NCI-H146 treated with DMSO at 0.1 percent for 48 hours (cell line): ENCODE data around the gene PRKAB1.
"Not testable (repeated sequence)": the region's sequence is repeated elsewhere in the genome, so short reads cannot be mapped to it uniquely, and the experiment has no call there.

Experiments
- DNase-seq: peaks from one replicate; lab custom pipeline; 2025; ENCODE audit not compliant: unreplicated experiment; lab: John Stamatoyannopoulos, UW

The PRKAB1 gene

GRCh38 chr12:119683413-119683812 is 15.5 kb downstream of the PRKAB1 start:
- DNase-seq, result no peak

GRCh38 chr12:119683816-119684215 is 15.9 kb downstream of the PRKAB1 start:
- no peak for DNase-seq

- no peak for DNase-seq
Measured at GRCh38 chr12:119684711-119685369, 16.9 kb downstream of the PRKAB1 start.

GRCh38 chr12:119685375-119685774 is 17.4 kb downstream of the PRKAB1 start:
- DNase-seq, result no peak

- no peak for DNase-seq
Measured at GRCh38 chr12:119686355-119686754, 18.4 kb downstream of the PRKAB1 start.

GRCh38 chr12:119686776-119687175 is 18.8 kb downstream of the PRKAB1 start:
- DNase-seq, result no peak

- DNase-seq, result no peak
Measured at GRCh38 chr12:119687406-119687805, 19.5 kb downstream of the PRKAB1 start.

- DNase-seq, result no peak
Measured at GRCh38 chr12:119687879-119688278, 19.9 kb downstream of the PRKAB1 start.

- DNase-seq, result no peak
Measured at GRCh38 chr12:119689935-119690500, 22.1 kb downstream of the PRKAB1 start.

- no peak for DNase-seq
Measured at GRCh38 chr12:119691202-119691810, 23.4 kb downstream of the PRKAB1 start.

GRCh38 chr12:119692410-119692809 is 24.5 kb downstream of the PRKAB1 start:
- DNase-seq, result no peak

GRCh38 chr12:119692997-119693396 is 25.1 kb downstream of the PRKAB1 start:
- no peak for DNase-seq

GRCh38 chr12:119693511-119693910 is 25.6 kb downstream of the PRKAB1 start:
- DNase-seq, result no peak

- no peak for DNase-seq
Measured at GRCh38 chr12:119694111-119694510, 26.2 kb downstream of the PRKAB1 start.

GRCh38 chr12:119695034-119695433 is 27.1 kb downstream of the PRKAB1 start:
- no peak for DNase-seq

- no peak for DNase-seq
Measured at GRCh38 chr12:119696943-119697342, 29.0 kb downstream of the PRKAB1 start.

- no peak for DNase-seq
Measured at GRCh38 chr12:119699199-119699760, 31.3 kb downstream of the PRKAB1 start.

- no peak for DNase-seq
Measured at GRCh38 chr12:119700078-119700477, 32.1 kb downstream of the PRKAB1 start.

- no peak for DNase-seq
Measured at GRCh38 chr12:119704065-119704747, 36.3 kb downstream of the PRKAB1 start.

GRCh38 chr12:119705182-119705581 is 37.2 kb downstream of the PRKAB1 start:
- DNase-seq, result no peak

- not testable (repeated sequence) for DNase-seq
Measured at GRCh38 chr12:119706427-119706826, 38.5 kb downstream of the PRKAB1 start.
